DND-41 (cell line): ENCODE measurements around the gene ARHGAP9.

Source experiments
- ATAC-seq: fragments of 200-7000 bp; cut with Tn5 transposase; 3 replicates; pipeline ENCODE4 v1.9.1; 2021; ENCODE audit warnings: low read depth; ENCODE audit not compliant: insufficient read depth
- DNase-seq: peaks from one replicate; pipeline ENCODE4 v3.0.0-alpha.2; 2020
- H2AFZ ChIP-seq: 2 replicates; pipeline ENCODE4 v1.6.0; 2012; ENCODE audit warnings: low read depth, low read length
- H3K27ac ChIP-seq: 2 replicates; pipeline ENCODE4 v1.5.1; 2012; ENCODE audit warnings: low read length, inconsistent platforms
- H3K27me3 ChIP-seq: fragments of 200-600 bp; sonication (generic); 2 replicates; pipeline ENCODE4 v1.6.0; 2012; ENCODE audit warnings: low read length, mild to moderate bottlenecking, inconsistent platforms; ENCODE audit not compliant: insufficient read depth, poor library complexity
- H3K36me3 ChIP-seq: 2 replicates; pipeline ENCODE4 v1.5.1; 2012; ENCODE audit warnings: low read length, inconsistent platforms; ENCODE audit not compliant: insufficient read depth
- H3K4me1 ChIP-seq: 2 replicates; pipeline ENCODE4 v1.5.1; 2012; ENCODE audit warnings: mild to moderate bottlenecking, low read length; ENCODE audit not compliant: insufficient read depth
- H3K4me2 ChIP-seq: 2 replicates; pipeline ENCODE4 v1.6.0; 2012; ENCODE audit warnings: mild to moderate bottlenecking, moderate library complexity, low read length, inconsistent platforms; ENCODE audit not compliant: insufficient read depth
- H3K4me3 ChIP-seq, 2 experiments: fragments of 200-600 bp in 1 of 2; shearing (Covaris generic) in 1 of 2; 2 replicates each; pipeline ENCODE4 v1.5.1; 2012 to 2016; ENCODE audit warnings: inconsistent platforms in 2 of 2, low read length in 2 of 2, mild to moderate bottlenecking in 2 of 2, low read depth in 1 of 2, moderate library complexity in 1 of 2
- H3K79me2 ChIP-seq: 2 replicates; pipeline ENCODE4 v1.6.0; 2012; ENCODE audit warnings: low read length, inconsistent platforms; ENCODE audit not compliant: insufficient read depth
- H3K9ac ChIP-seq: 2 replicates; pipeline ENCODE4 v1.6.0; 2012; ENCODE audit warnings: low read depth, mild to moderate bottlenecking, inconsistent platforms, low read length, moderate library complexity
- H3K9me3 ChIP-seq: 2 replicates; pipeline ENCODE4 v1.5.1; 2012; ENCODE audit warnings: low read length, moderate library complexity, mild to moderate bottlenecking, inconsistent platforms; ENCODE audit not compliant: insufficient read depth, severe bottlenecking
- H4K20me1 ChIP-seq: 2 replicates; pipeline ENCODE4 v1.6.0; 2012; ENCODE audit warnings: low read length; ENCODE audit not compliant: insufficient read depth
- CTCF ChIP-seq: IDR thresholded peaks from 2 replicates; pipeline ENCODE4 v1.5.1; 2012; ENCODE audit warnings: borderline replicate concordance, low read length, moderate library complexity, mild to moderate bottlenecking; ENCODE audit not compliant: poor library complexity, severe bottlenecking; ENCODE audit errors: extremely low read depth
- EZH2 ChIP-seq: IDR thresholded peaks from 3 replicates; pipeline ENCODE4 v1.6.1; 2012; ENCODE audit warnings: borderline replicate concordance, low read depth, mild to moderate bottlenecking, moderate library complexity, low read length, inconsistent platforms; ENCODE audit not compliant: severe bottlenecking

Gene ARHGAP9

DNA sequence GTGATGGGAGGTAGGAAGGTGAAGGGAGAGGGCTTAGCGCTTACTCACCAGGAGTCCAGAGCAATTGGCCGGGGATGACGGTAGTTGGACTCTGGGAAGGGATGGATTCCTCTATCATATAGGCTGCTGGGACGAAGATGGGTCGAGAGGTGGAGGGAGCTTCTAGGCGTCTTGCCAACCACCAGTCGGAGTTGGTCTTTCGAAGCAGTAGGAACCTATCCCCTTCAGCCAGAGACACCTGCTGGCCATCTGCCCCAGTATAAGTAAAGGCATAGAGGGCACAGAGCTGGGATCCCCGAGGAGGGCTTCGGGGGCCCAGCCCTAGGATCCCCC is 657 bp downstream of the ARHGAP9 start:
- peaks cover 14% of the 10 kb centered on the region for H3K79me2 ChIP-seq
- TF ChIP-seq CTCF, result no peak
- TF ChIP-seq EZH2, result no peak
- peaks cover 10% of the 10 kb centered on the region for H3K36me3 ChIP-seq
- ATAC-seq (no peak), DNase-seq (no peak)
- H3K9me3 ChIP-seq, result no peaks in the 10 kb centered on the region
- peak overlapping the region; percentile 91; the same call in 1 of the 2 replicates for H3K27ac ChIP-seq
- H3K4me3 ChIP-seq, result no peak overlapping the region
- H3K27me3 ChIP-seq, result no peaks in the 10 kb centered on the region
- H3K4me1 ChIP-seq, result peaks cover 31% of the 10 kb centered on the region
- H3K9ac ChIP-seq, result no peak overlapping the region
- no peaks in the 10 kb centered on the region for H4K20me1 ChIP-seq
- no peak overlapping the region for H2AFZ ChIP-seq
- no peak overlapping the region for H3K4me2 ChIP-seq

- H3K27me3 ChIP-seq, result no peaks in the 10 kb centered on the region
- peaks cover 14% of the 10 kb centered on the region for H3K79me2 ChIP-seq
Observed at GRCh38 chr12:57477710-57478681, 1.7 kb downstream of the ARHGAP9 start.

GRCh38 chr12:57476993-57477709 is 2.5 kb downstream of the ARHGAP9 start:
- Histone ChIP-seq H2AFZ (peak overlapping the region; percentile 63), H3K9ac (peak overlapping the region; percentile 83), H3K27ac (peak overlapping the region; percentile 91), H3K4me1 (peaks cover 31% of the 10 kb centered on the region), H3K4me2 (peak overlapping the region; percentile 90), H4K20me1 (no peaks in the 10 kb centered on the region), H3K79me2 (peaks cover 14% of the 10 kb centered on the region), H3K27me3 (no peaks in the 10 kb centered on the region), H3K36me3 (peaks cover 15% of the 10 kb centered on the region), H3K9me3 (no peaks in the 10 kb centered on the region), H3K4me3 (peak overlapping the region; percentile 39 to 74; a peak in 3 of 4 replicates)
- TF ChIP-seq EZH2 (no peak), CTCF (no peak)
- ATAC-seq (peak; percentile 44), DNase-seq (peak; percentile 35)

More at GRCh38 chr12:57477710-57478681, 1.7 kb downstream of the ARHGAP9 start:
- H3K9me3 ChIP-seq, result no peaks in the 10 kb centered on the region
- peaks cover 15% of the 10 kb centered on the region for H3K36me3 ChIP-seq
- no peaks in the 10 kb centered on the region for H4K20me1 ChIP-seq
- peak overlapping the region; percentile 63 for H2AFZ ChIP-seq
- DNase-seq (peak; percentile 68), ATAC-seq (peak; percentile 81)
- TF ChIP-seq CTCF (no peak), EZH2 (no peak)
- peak overlapping the region; percentile 83 for H3K9ac ChIP-seq
- peak overlapping the region; percentile 39 to 74; a peak in 3 of 4 replicates for H3K4me3 ChIP-seq
- H3K27ac ChIP-seq, result peak overlapping the region; percentile 91
- H3K4me2 ChIP-seq, result peak overlapping the region; percentile 90
- H3K4me1 ChIP-seq, result peaks cover 31% of the 10 kb centered on the region
